Endodermal cell (in vitro differentiated cells): Measurements from ENCODE around the gene RBM28. TPM values are rescaled to one million over a fixed set of nuclear protein-coding genes. Genes with fewer than 3 reads are reported as not detected.

Experiments used
- DNase-seq: peaks from one replicate; pipeline ENCODE4 v3.0.0-alpha.2; 2017
- H3K27ac ChIP-seq: 2 replicates; pipeline ENCODE4 v1.5.1; 2013; ENCODE audit warnings: mild to moderate bottlenecking, low read depth, low read length, moderate library complexity
- H3K27me3 ChIP-seq: 2 replicates; pipeline ENCODE4 v1.6.1; 2013; ENCODE audit warnings: mild to moderate bottlenecking, low read length, moderate library complexity; ENCODE audit not compliant: insufficient read depth, control insufficient read depth, poor library complexity, severe bottlenecking
- H3K36me3 ChIP-seq: 2 replicates; pipeline ENCODE4 v1.7.0; 2013; ENCODE audit warnings: mild to moderate bottlenecking, low read length, moderate library complexity; ENCODE audit not compliant: control insufficient read depth, insufficient read depth
- H3K4me1 ChIP-seq: one replicate; pipeline ENCODE4 v1.7.0; 2013; ENCODE audit warnings: low read length; ENCODE audit not compliant: control insufficient read depth, insufficient read depth
- H3K4me3 ChIP-seq: 2 replicates; pipeline ENCODE4 v1.5.1; 2013; ENCODE audit warnings: mild to moderate bottlenecking, low read length, moderate library complexity
- H3K9ac ChIP-seq: 2 replicates; pipeline ENCODE4 v1.6.1; 2013; ENCODE audit warnings: mild to moderate bottlenecking, low read length, moderate library complexity; ENCODE audit not compliant: poor library complexity, severe bottlenecking; ENCODE audit errors: extremely low read depth
- H3K9me3 ChIP-seq: 2 replicates; pipeline ENCODE4 v1.6.1; 2013; ENCODE audit warnings: mild to moderate bottlenecking, low read length, moderate library complexity; ENCODE audit not compliant: control insufficient read depth
- H3K27ac Mint-ChIP-seq: 2 replicates; pipeline ENCODE4 v1.8.0; 2020; ENCODE audit warnings: mixed read lengths
- H3K27me3 Mint-ChIP-seq: 2 replicates; pipeline ENCODE4 v1.8.0; 2021; ENCODE audit warnings: mild to moderate bottlenecking, mixed read lengths; ENCODE audit not compliant: insufficient read depth
- H3K36me3 Mint-ChIP-seq: 2 replicates; pipeline ENCODE4 v1.8.0; 2020; ENCODE audit warnings: low read depth, mixed read lengths
- H3K4me1 Mint-ChIP-seq: 2 replicates; pipeline ENCODE4 v1.8.0; 2020; ENCODE audit warnings: mixed read lengths
- H3K4me3 Mint-ChIP-seq: 2 replicates; pipeline ENCODE4 v1.8.0; 2020; ENCODE audit warnings: mild to moderate bottlenecking, moderate library complexity, mixed read lengths
- H3K9me3 Mint-ChIP-seq: 2 replicates; pipeline ENCODE4 v1.8.0; 2020; ENCODE audit warnings: mild to moderate bottlenecking, mixed read lengths
- CTCF ChIP-seq: fragments of 200-600 bp; sonication (generic); conservative IDR thresholded peaks from 2 replicates; pipeline ENCODE4 v1.5.0; 2021; ENCODE audit warnings: antibody characterized with exemption, mild to moderate bottlenecking
- WGBS, 2 experiments: methylation state at CpG; one replicate each; pipeline versions ENCODE4 v1.1.5 to v1.1.7; 2013; ENCODE audit warnings: missing lambda C conversion rate in 2 of 2, mixed read lengths in 1 of 2; ENCODE audit not compliant: insufficient coverage in 1 of 2, insufficient read length in 1 of 2; 5-methylcytosine and 5-hydroxymethylcytosine counted together
- total RNA-seq, 2 donors: library from RNA; stranded (reverse); fragmentation: NEBNext Ultra II Directional in 1 of 2; extraction: Animal tissue kit (Norgen Biotek cat#: 25700) in 1 of 2; gene quantifications; 2 replicates in 1 of 2; 3 replicates in 1 of 2; pipeline ENCODE4 v1.2.1, GENCODE V29; 2021

RBM28 gene
- total RNA-seq, 2 donors from 2014 or later: 60.1 to 60.9 TPM

GRCh38 chr7:128341733-128342132 lies 2.0 kb downstream of the RBM28 start:
- peak overlapping the region; percentile 89 for H3K4me3 ChIP-seq
- H3K27me3 Mint-ChIP-seq: peaks cover 16% of the 10 kb centered on the region
- no peak for TF ChIP-seq CTCF
- peaks cover 11% of the 10 kb centered on the region for H3K4me1 Mint-ChIP-seq
- no peak for DNase-seq
- no peak overlapping the region for H3K9ac ChIP-seq
- no peaks in the 10 kb centered on the region for H3K9me3 ChIP-seq
- H3K27ac Mint-ChIP-seq: no peak overlapping the region
- H3K36me3 Mint-ChIP-seq: peaks cover 24% of the 10 kb centered on the region
- H3K27ac ChIP-seq: no peak overlapping the region
- no peaks in the 10 kb centered on the region for H3K27me3 ChIP-seq
- 91 to 94% methylated on average over 6 of the region's 6 CpGs for WGBS, 2 experiments
- peaks cover 3% of the 10 kb centered on the region for H3K4me1 ChIP-seq
- H3K36me3 ChIP-seq: peaks cover 24% of the 10 kb centered on the region
- no peaks in the 10 kb centered on the region for H3K9me3 Mint-ChIP-seq
- peak overlapping the region; percentile 95 for H3K4me3 Mint-ChIP-seq

- no peaks in the 10 kb centered on the region for H3K27me3 ChIP-seq
- no peak overlapping the region for H3K4me3 Mint-ChIP-seq
- H3K4me1 Mint-ChIP-seq: peaks cover 2% of the 10 kb centered on the region
- H3K27ac ChIP-seq: no peak overlapping the region
- H3K9me3 ChIP-seq: no peaks in the 10 kb centered on the region
- peaks cover 78% of the 10 kb centered on the region for H3K36me3 ChIP-seq
- DNase-seq: no peak
- H3K27ac Mint-ChIP-seq: no peak overlapping the region
- WGBS, 2 experiments: 96 to 100% methylated on average over 3 of the region's 3 CpGs
- H3K4me3 ChIP-seq: no peak overlapping the region
- no peak overlapping the region for H3K9ac ChIP-seq
- H3K27me3 Mint-ChIP-seq: no peaks in the 10 kb centered on the region
- no peaks in the 10 kb centered on the region for H3K4me1 ChIP-seq
- peaks cover 71% of the 10 kb centered on the region for H3K36me3 Mint-ChIP-seq
- H3K9me3 Mint-ChIP-seq: no peaks in the 10 kb centered on the region
- TF ChIP-seq CTCF: no peak
Measured at GRCh38 chr7:128335730-128336129, 8.0 kb downstream of the RBM28 start.

- Mint-ChIP-seq H3K9me3 (no peaks in the 10 kb centered on the region), H3K36me3 (peaks cover 79% of the 10 kb centered on the region), H3K4me1 (no peaks in the 10 kb centered on the region), H3K4me3 (no peak overlapping the region), H3K27ac (no peak overlapping the region), H3K27me3 (no peaks in the 10 kb centered on the region)
- Histone ChIP-seq H3K27me3 (no peaks in the 10 kb centered on the region), H3K9ac (no peak overlapping the region), H3K4me3 (no peak overlapping the region), H3K4me1 (no peaks in the 10 kb centered on the region), H3K27ac (no peak overlapping the region), H3K36me3 (peaks cover 86% of the 10 kb centered on the region), H3K9me3 (no peaks in the 10 kb centered on the region)
- WGBS, 2 experiments: 95 to 96% methylated on average over 8 to 9 of the region's 9 CpGs
- TF ChIP-seq CTCF: no peak
- no peak for DNase-seq
Measured at GRCh38 chr7:128324368-128324680, 19.4 kb downstream of the RBM28 start.
